GM18505 (cell line): Measurements from ENCODE around the gene HMGA1.
A peak's percentile ranks its signal among the peaks of the same experiment; 100 is the strongest.
"Not testable (repeated sequence)": the region's sequence is repeated elsewhere in the genome, so short reads cannot be mapped to it uniquely, and the experiment has no call there.

Experiments used
- ATAC-seq: cut with Tn5 transposase; IDR thresholded peaks from one replicate; pipeline ENCODE4 v1.9.1; 2021; ENCODE audit not compliant: unreplicated experiment
- POLR2A ChIP-seq: IDR thresholded peaks from 4 replicates; pipeline ENCODE4 v1.6.1; 2011; ENCODE audit warnings: borderline replicate concordance; ENCODE audit not compliant: insufficient read depth, insufficient read length; ENCODE audit errors: extremely low read depth

The HMGA1 gene

GRCh38 chr6:34239893-34240292 lies 3.2 kb downstream of the HMGA1 start:
- no peak for ATAC-seq
- TF ChIP-seq POLR2A, result no peak

- ATAC-seq, result no peak
- TF ChIP-seq POLR2A, result no peak
These were observed 3.9 kb downstream of the HMGA1 start for GRCh38 chr6:34240329-34241248.

- TF ChIP-seq POLR2A, result no peak
- no peak for ATAC-seq
These were observed 4.9 kb downstream of the HMGA1 start for GRCh38 chr6:34241351-34242215.

GRCh38 chr6:34242252-34243130 lies 5.8 kb downstream of the HMGA1 start:
- ATAC-seq, result no peak
- TF ChIP-seq POLR2A, result peak; percentile 23

- no peak for ATAC-seq
- no peak for TF ChIP-seq POLR2A
These were observed 6.6 kb downstream of the HMGA1 start for GRCh38 chr6:34243131-34243771.

GRCh38 chr6:34243901-34244884 lies 7.5 kb downstream of the HMGA1 start:
- peak; percentile 10 for TF ChIP-seq POLR2A
- ATAC-seq, result no peak

GRCh38 chr6:34245032-34245760 lies 8.5 kb downstream of the HMGA1 start:
- not testable (repeated sequence) for ATAC-seq

GRCh38 chr6:34245761-34246140 lies 9.1 kb downstream of the HMGA1 start:
- TF ChIP-seq POLR2A, result peak; percentile 17
- ATAC-seq, result not testable (repeated sequence)

- no peak for TF ChIP-seq POLR2A
- ATAC-seq, result no peak
These were observed 9.5 kb downstream of the HMGA1 start for GRCh38 chr6:34246249-34246562.

GRCh38 chr6:34246563-34247391 lies 10.1 kb downstream of the HMGA1 start:
- peak; percentile 61 for TF ChIP-seq POLR2A
- ATAC-seq, result no peak
